ENCODE measurements around the gene RNF212. TPM values are rescaled to one million over a fixed set of nuclear protein-coding genes. Genes with fewer than 3 reads are reported as not detected.

The RNF212 gene
- total RNA-seq, 1 donor from 2014 or later, result 11.2 TPM

DNA sequence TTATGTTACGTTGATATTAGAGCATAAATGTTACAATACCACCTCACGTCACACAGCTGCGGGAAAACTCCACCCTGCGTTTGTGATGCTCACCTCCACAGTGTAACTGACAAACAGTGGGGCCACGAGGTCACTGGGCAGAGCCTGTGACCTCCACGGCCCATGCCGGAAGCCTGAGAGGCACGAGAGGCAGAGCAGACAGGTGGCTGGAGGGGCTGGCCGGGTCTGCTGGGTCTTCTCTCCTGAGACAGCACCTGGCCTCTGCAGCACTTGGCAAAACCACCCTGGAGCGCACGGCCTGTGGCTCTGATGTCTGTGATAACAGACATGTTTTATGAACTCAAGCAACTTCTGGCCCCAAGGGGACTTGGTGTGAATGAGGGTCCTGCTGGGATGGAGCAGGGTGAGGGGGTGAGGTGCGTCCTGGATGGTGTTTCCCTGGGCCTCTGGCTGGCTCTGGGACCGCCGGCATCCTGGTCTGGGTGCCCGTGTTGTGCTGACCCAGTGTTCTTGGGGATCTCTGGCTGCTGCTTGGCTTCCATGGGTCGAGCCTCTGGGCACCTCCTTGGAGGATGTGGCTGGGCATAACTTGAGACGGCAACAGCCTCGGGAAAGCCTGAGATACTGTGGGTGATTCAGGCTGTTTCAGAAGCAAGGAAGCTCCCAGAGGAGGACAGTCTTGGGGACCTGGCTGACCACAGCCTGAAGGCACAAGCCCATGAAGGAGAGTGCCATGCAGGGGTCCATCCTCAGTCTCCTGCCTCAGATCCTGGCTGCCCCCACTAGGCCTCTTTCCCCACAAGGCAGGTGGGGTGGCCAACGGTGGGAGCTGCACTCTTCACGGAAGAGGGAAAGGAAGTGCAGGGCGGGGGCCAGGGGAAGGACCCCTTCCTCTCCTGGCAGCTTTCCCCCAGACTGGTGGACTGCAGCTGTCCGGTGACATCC lies 19.7 kb downstream of the RNF212 start:
- no peak for DNase-seq (ENCODE audit: low spot score, unreplicated experiment)
- peaks cover 4% of the 10 kb centered on the region for H3K9me3 Mint-ChIP-seq (ENCODE audit: low read depth)
- H3K27ac Mint-ChIP-seq, result no peak overlapping the region
- no peaks in the 10 kb centered on the region for H3K27me3 Mint-ChIP-seq
- H3K36me3 Mint-ChIP-seq (ENCODE audit: insufficient read depth), result peaks cover 2% of the 10 kb centered on the region
- H3K4me3 Mint-ChIP-seq (ENCODE audit: low read depth), result no peak overlapping the region
- peaks cover 8% of the 10 kb centered on the region for H3K4me1 Mint-ChIP-seq (ENCODE audit: low read depth)
- TF ChIP-seq, protein P1, sequence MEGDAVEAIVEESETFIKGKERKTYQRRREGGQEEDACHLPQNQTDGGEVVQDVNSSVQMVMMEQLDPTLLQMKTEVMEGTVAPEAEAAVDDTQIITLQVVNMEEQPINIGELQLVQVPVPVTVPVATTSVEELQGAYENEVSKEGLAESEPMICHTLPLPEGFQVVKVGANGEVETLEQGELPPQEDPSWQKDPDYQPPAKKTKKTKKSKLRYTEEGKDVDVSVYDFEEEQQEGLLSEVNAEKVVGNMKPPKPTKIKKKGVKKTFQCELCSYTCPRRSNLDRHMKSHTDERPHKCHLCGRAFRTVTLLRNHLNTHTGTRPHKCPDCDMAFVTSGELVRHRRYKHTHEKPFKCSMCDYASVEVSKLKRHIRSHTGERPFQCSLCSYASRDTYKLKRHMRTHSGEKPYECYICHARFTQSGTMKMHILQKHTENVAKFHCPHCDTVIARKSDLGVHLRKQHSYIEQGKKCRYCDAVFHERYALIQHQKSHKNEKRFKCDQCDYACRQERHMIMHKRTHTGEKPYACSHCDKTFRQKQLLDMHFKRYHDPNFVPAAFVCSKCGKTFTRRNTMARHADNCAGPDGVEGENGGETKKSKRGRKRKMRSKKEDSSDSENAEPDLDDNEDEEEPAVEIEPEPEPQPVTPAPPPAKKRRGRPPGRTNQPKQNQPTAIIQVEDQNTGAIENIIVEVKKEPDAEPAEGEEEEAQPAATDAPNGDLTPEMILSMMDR (IDR thresholded peaks at IDR 0.05; ENCODE audit: unreplicated experiment), result no peak

DNA sequence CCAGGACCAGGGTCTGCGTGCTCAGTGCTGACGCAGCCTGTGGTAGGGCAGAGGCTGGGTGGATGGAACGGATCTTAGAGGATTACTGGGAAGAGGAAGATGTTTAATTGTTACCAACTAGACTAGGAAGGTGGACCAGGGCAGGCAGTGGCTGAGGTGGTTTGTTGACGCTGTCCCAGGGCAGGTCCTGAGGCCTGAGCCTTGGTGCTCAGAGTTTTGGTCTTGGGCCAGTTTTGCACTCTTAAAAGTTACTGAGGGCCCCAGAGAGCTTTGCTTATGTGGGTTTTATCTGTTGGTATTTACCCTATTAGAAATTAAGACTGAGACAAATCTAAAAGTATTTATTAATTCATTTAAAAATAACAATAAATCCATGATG lies 20.4 kb downstream of the RNF212 start:
- Mint-ChIP-seq H3K9me3 (ENCODE audit: low read depth) (peaks cover 9% of the 10 kb centered on the region), H3K4me1 (ENCODE audit: low read depth) (peaks cover 8% of the 10 kb centered on the region), H3K27ac (no peak overlapping the region), H3K36me3 (ENCODE audit: insufficient read depth) (peaks cover 2% of the 10 kb centered on the region), H3K27me3 (no peaks in the 10 kb centered on the region), H3K4me3 (ENCODE audit: low read depth) (no peak overlapping the region)
- DNase-seq (ENCODE audit: low spot score, unreplicated experiment), result no peak
- TF ChIP-seq, protein P1 (IDR thresholded peaks at IDR 0.05; ENCODE audit: unreplicated experiment), result no peak

- H3K4me3 Mint-ChIP-seq (ENCODE audit: low read depth), result no peak overlapping the region
- no peak for DNase-seq (ENCODE audit: low spot score, unreplicated experiment)
- H3K4me1 Mint-ChIP-seq (ENCODE audit: low read depth), result peaks cover 8% of the 10 kb centered on the region
- peaks cover 4% of the 10 kb centered on the region for H3K36me3 Mint-ChIP-seq (ENCODE audit: insufficient read depth)
- H3K27ac Mint-ChIP-seq, result no peak overlapping the region
- TF ChIP-seq, protein P1 (IDR thresholded peaks at IDR 0.05; ENCODE audit: unreplicated experiment), result no peak
- no peaks in the 10 kb centered on the region for H3K27me3 Mint-ChIP-seq
- peaks cover 11% of the 10 kb centered on the region for H3K9me3 Mint-ChIP-seq (ENCODE audit: low read depth)
Measured at GRCh38 chr4:1092026-1092982, 21.1 kb downstream of the RNF212 start.

GRCh38 chr4:1091561-1091995 lies 21.8 kb downstream of the RNF212 start:
- H3K4me3 Mint-ChIP-seq (ENCODE audit: low read depth), result no peak overlapping the region

More at GRCh38 chr4:1091561-1091995, 21.8 kb downstream of the RNF212 start:
- DNase-seq (ENCODE audit: low spot score, unreplicated experiment), result no peak
- H3K27me3 Mint-ChIP-seq, result no peaks in the 10 kb centered on the region
- peaks cover 8% of the 10 kb centered on the region for H3K4me1 Mint-ChIP-seq (ENCODE audit: low read depth)
- H3K36me3 Mint-ChIP-seq (ENCODE audit: insufficient read depth), result peaks cover 4% of the 10 kb centered on the region
- peak overlapping the region; percentile 69 for H3K27ac Mint-ChIP-seq
- H3K9me3 Mint-ChIP-seq (ENCODE audit: low read depth), result peaks cover 11% of the 10 kb centered on the region
- TF ChIP-seq, protein P1 (IDR thresholded peaks at IDR 0.05; ENCODE audit: unreplicated experiment), result no peak

Measured in progenitor cell of endocrine pancreas (in vitro differentiated cells).